ENCODE measurements around the gene GABRD.

GABRD gene

GRCh38 chr1:2076826-2077225, 57.7 kb downstream of the GABRD start:
- DNase-seq (ENCODE audit: low spot score): no peak

- DNase-seq (ENCODE audit: low spot score): no peak
These were observed 59.0 kb downstream of the GABRD start for GRCh38 chr1:2078170-2078569.

GRCh38 chr1:2079396-2080085, 60.4 kb downstream of the GABRD start:
- no peak for DNase-seq (ENCODE audit: low spot score)

- no peak for DNase-seq (ENCODE audit: low spot score)
These were observed 61.0 kb downstream of the GABRD start for GRCh38 chr1:2080140-2080539.
